ENCODE data around the gene TIMM50. TPM values are rescaled to one million over a fixed set of nuclear protein-coding genes. Genes with fewer than 3 reads are reported as not detected.

Gene TIMM50
- polyA plus RNA-seq, 1 of the 3 experiments (the other 2 are of a cell fraction): 98.1 TPM

DNA sequence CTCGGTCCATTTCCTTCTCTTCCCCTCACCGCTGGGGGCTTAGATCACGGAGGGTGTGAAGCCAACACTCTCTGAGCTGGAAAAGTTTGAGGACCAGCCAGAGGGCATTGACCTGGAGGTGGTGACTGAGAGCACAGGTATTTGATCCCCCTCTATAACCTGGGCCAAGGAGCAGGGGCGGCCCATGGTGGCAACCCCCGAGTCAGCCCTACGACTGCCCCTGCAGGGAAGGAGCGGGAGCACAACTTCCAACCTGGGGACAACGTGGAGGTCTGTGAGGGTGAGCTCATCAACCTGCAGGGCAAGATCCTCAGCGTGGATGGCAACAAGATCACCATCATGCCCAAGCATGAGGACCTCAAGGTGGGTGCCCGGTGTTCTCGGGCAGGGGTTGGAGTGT is 11.6 kb upstream of the TIMM50 start:
- no peak for TF ChIP-seq USF2 (IDR thresholded peaks at IDR 0.05; ENCODE audit: borderline replicate concordance, low read depth, low read length)
- no peak for TF ChIP-seq ELF1 (IDR thresholded peaks at IDR 0.05)
- no peak for TF ChIP-seq RAD21 (IDR thresholded peaks at IDR 0.05; ENCODE audit: low read length)
- TF ChIP-seq, protein P1, sequence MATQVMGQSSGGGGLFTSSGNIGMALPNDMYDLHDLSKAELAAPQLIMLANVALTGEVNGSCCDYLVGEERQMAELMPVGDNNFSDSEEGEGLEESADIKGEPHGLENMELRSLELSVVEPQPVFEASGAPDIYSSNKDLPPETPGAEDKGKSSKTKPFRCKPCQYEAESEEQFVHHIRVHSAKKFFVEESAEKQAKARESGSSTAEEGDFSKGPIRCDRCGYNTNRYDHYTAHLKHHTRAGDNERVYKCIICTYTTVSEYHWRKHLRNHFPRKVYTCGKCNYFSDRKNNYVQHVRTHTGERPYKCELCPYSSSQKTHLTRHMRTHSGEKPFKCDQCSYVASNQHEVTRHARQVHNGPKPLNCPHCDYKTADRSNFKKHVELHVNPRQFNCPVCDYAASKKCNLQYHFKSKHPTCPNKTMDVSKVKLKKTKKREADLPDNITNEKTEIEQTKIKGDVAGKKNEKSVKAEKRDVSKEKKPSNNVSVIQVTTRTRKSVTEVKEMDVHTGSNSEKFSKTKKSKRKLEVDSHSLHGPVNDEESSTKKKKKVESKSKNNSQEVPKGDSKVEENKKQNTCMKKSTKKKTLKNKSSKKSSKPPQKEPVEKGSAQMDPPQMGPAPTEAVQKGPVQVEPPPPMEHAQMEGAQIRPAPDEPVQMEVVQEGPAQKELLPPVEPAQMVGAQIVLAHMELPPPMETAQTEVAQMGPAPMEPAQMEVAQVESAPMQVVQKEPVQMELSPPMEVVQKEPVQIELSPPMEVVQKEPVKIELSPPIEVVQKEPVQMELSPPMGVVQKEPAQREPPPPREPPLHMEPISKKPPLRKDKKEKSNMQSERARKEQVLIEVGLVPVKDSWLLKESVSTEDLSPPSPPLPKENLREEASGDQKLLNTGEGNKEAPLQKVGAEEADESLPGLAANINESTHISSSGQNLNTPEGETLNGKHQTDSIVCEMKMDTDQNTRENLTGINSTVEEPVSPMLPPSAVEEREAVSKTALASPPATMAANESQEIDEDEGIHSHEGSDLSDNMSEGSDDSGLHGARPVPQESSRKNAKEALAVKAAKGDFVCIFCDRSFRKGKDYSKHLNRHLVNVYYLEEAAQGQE (IDR thresholded peaks at IDR 0.05; ENCODE audit: low read depth, low read length): no peak
- no peak for TF ChIP-seq ZBTB33 (IDR thresholded peaks at IDR 0.05; ENCODE audit: borderline replicate concordance, low read depth)
- Histone ChIP-seq H2AFZ (ENCODE audit: low read depth) (no peak overlapping the region), H3K4me3 (ENCODE audit: low read depth in 2 of 2, low read length in 1 of 2) (no peak overlapping the region), H3K79me2 (ENCODE audit: insufficient read depth) (no peaks in the 10 kb centered on the region; the same call in 1 of the 2 replicates), H3K27me3 (ENCODE audit: insufficient read depth) (no peaks in the 10 kb centered on the region), H3K9me2 (no peaks in the 10 kb centered on the region), H3F3A (replicated peaks; ENCODE audit: insufficient read depth) (no peaks in the 10 kb centered on the region), H3K36me3 (replicated peaks in 1 of 2; ENCODE audit: control insufficient read depth in 1 of 2, insufficient read depth in 2 of 2, low read length in 1 of 2) (peaks cover 13 to 85% of the 10 kb centered on the region in 2 experiments), H3K4me1 (ENCODE audit: control insufficient read depth in 1 of 2, insufficient read depth in 2 of 2, low read depth in 1 of 2, low read length in 1 of 2) (no peaks in the 10 kb centered on the region), H3K9ac (no peak overlapping the region), H3K9me3 (no peaks in the 10 kb centered on the region), H3K4me2 (no peak overlapping the region), H3K27ac (ENCODE audit: low read depth in 2 of 2, low read length in 1 of 2) (no peak overlapping the region), H4K20me1 (ENCODE audit: insufficient read depth) (no peaks in the 10 kb centered on the region)
- POLR2A ChIA-PET: interaction anchor here (1.2 kb wide), 1 partner anchor 24 kb away, joined by 3 read pairs; the partner anchor contains the start of gene SUPT5H
- CTCF ChIA-PET: interaction anchor here (1.3 to 5.6 kb wide), 2 partner anchors 65 to 82 kb away, joined by 3 to 22 read pairs; partner anchors contain the start of gene EID2B
- 96% methylated on average over 7 of the region's 11 CpGs for WGBS (ENCODE audit: low lambda C conversion rate)
- DNase-seq: no peak

- no peaks in the 10 kb centered on the region for H3K9me3 ChIP-seq
- no peaks in the 10 kb centered on the region for H3K4me1 ChIP-seq (ENCODE audit: control insufficient read depth in 1 of 2, insufficient read depth in 2 of 2, low read depth in 1 of 2, low read length in 1 of 2)
- no peaks in the 10 kb centered on the region for H4K20me1 ChIP-seq (ENCODE audit: insufficient read depth)
- H3K4me2 ChIP-seq: no peak overlapping the region
- no peaks in the 10 kb centered on the region for H3F3A ChIP-seq (replicated peaks; ENCODE audit: insufficient read depth)
- no peak overlapping the region for H2AFZ ChIP-seq (ENCODE audit: low read depth)
- TF ChIP-seq, protein P2, sequence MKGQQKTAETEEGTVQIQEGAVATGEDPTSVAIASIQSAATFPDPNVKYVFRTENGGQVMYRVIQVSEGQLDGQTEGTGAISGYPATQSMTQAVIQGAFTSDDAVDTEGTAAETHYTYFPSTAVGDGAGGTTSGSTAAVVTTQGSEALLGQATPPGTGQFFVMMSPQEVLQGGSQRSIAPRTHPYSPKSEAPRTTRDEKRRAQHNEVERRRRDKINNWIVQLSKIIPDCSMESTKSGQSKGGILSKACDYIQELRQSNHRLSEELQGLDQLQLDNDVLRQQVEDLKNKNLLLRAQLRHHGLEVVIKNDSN (IDR thresholded peaks at IDR 0.05; ENCODE audit: borderline replicate concordance, low read depth): no peak
- no peak for TF ChIP-seq FOXJ3 (CRISPR knock-in tag; IDR thresholded peaks at IDR 0.05)
- ChIA-PET CTCF (interaction anchor here (5.6 kb wide), 1 partner anchor 64 kb away, joined by 22 read pairs; the partner anchor contains the start of gene EID2B), POLR2A (interaction anchor here (1.2 kb wide), 1 partner anchor 24 kb away, joined by 3 read pairs; the partner anchor contains the start of gene SUPT5H)
- WGBS (ENCODE audit: low lambda C conversion rate): 87% methylated on average over 6 of the region's 6 CpGs
- H3K27me3 ChIP-seq (ENCODE audit: insufficient read depth): no peaks in the 10 kb centered on the region
- peaks cover 12 to 88% of the 10 kb centered on the region in 2 experiments for H3K36me3 ChIP-seq (replicated peaks in 1 of 2; ENCODE audit: control insufficient read depth in 1 of 2, insufficient read depth in 2 of 2, low read length in 1 of 2)
- no peak overlapping the region for H3K4me3 ChIP-seq (ENCODE audit: low read depth in 2 of 2, low read length in 1 of 2)
- no peaks in the 10 kb centered on the region; the same call in 1 of the 2 replicates for H3K79me2 ChIP-seq (ENCODE audit: insufficient read depth)
- no peak overlapping the region for H3K9ac ChIP-seq
- DNase-seq: no peak
- no peaks in the 10 kb centered on the region for H3K9me2 ChIP-seq
- H3K27ac ChIP-seq (ENCODE audit: low read depth in 2 of 2, low read length in 1 of 2): no peak overlapping the region
Observed at GRCh38 chr19:39469567-39469966, 11.1 kb upstream of the TIMM50 start.
